Gastroesophageal sphincter (tissue), 3 donors: ENCODE results near the gene PNLIP.

Experiments used
- EP300 ChIP-seq: sonication (generic); formaldehyde crosslinking; IDR thresholded peaks from one replicate; pipeline ENCODE4 v1.6.1; 2017; ENCODE audit warnings: antibody characterized with exemption, mild to moderate bottlenecking
- POLR2A ChIP-seq, 2 donors: fragments of 450-650 bp; IDR thresholded peaks; one replicate each; pipeline ENCODE4 v1.6.1; 2017; ENCODE audit warnings: antibody characterized with exemption in 2 of 2, mild to moderate bottlenecking in 2 of 2, moderate library complexity in 1 of 2
- POLR2AphosphoS5 ChIP-seq: sonication (generic); formaldehyde crosslinking; IDR thresholded peaks from one replicate; pipeline ENCODE4 v1.6.1; 2017; ENCODE audit warnings: antibody characterized with exemption
- TF ChIP-seq, protein P1 (sequence below), 4 experiments: fragments of 200-600 bp in 2 of 4; fragments of 450-650 bp in 2 of 4; sonication (generic) in 1 of 4; IDR thresholded peaks; one replicate each; pipeline ENCODE4 v1.5.1; 2017 to 2019; ENCODE audit warnings: antibody characterized with exemption in 4 of 4, mild to moderate bottlenecking in 2 of 4, moderate library complexity in 2 of 4

DNA sequence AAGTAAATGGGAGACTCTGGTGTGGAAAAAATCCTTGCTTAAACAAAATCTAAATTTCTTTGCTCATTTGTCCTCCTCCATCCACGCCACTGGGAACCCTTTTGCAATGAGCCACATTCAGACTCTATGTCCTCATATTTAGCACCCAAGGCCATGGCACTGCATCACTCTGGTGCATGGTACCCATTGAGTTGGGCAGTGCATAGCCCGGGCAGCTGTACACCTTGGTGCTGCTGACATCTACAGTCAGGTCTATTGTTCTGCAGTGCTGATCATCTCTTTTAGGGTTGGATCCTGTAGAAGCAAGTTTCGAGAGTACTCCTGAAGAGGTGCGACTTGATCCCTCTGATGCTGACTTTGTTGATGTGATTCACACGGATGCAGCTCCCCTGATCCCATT, 51.8 kb downstream of the PNLIP start:
- TF ChIP-seq, protein P1, sequence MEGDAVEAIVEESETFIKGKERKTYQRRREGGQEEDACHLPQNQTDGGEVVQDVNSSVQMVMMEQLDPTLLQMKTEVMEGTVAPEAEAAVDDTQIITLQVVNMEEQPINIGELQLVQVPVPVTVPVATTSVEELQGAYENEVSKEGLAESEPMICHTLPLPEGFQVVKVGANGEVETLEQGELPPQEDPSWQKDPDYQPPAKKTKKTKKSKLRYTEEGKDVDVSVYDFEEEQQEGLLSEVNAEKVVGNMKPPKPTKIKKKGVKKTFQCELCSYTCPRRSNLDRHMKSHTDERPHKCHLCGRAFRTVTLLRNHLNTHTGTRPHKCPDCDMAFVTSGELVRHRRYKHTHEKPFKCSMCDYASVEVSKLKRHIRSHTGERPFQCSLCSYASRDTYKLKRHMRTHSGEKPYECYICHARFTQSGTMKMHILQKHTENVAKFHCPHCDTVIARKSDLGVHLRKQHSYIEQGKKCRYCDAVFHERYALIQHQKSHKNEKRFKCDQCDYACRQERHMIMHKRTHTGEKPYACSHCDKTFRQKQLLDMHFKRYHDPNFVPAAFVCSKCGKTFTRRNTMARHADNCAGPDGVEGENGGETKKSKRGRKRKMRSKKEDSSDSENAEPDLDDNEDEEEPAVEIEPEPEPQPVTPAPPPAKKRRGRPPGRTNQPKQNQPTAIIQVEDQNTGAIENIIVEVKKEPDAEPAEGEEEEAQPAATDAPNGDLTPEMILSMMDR (IDR thresholded peaks at IDR 0.05), result no peak
- TF ChIP-seq POLR2AphosphoS5, result no peak
- no peak for TF ChIP-seq POLR2A (IDR thresholded peaks at IDR 0.05)
- no peak for TF ChIP-seq EP300
